Measurements from ENCODE around the gene ESD. TPM values are rescaled to one million over a fixed set of nuclear protein-coding genes. Genes with fewer than 3 reads are reported as not detected.

The ESD gene
- total RNA-seq, 1 experiment from 2014 or later, result 71.6 TPM

DNA sequence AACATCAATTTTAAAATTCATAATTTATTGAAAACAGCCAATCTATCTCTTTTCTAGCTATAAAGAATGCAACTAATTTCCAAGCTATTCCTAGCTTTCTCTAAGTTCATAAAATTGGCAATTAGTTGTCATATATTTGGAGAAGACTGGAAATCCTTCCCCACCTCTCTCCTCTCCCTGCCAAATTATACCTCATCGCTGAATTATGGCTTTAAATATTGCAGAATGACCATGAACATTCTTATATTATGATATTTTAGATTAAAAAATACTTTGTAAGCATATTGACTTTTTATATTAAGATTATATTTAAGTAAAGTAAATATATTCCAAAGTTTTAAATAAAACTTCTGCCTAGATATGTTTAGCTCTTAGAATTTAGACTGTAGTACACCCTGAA is 58.2 kb downstream of the ESD start:
- H3K4me1 Mint-ChIP-seq (ENCODE audit: low read depth, unreplicated experiment), result no peaks in the 10 kb centered on the region
- no TSS peak for BruUV-seq (replicated peaks)
- intact Hi-C loops (cut with micrococcal nuclease; ENCODE audit: unreplicated experiment), result no loop called here
- no peaks in the 10 kb centered on the region for H3K27me3 Mint-ChIP-seq (ENCODE audit: unreplicated experiment)
- H3K4me3 Mint-ChIP-seq (ENCODE audit: low read depth, unreplicated experiment), result no peak overlapping the region
- no peak overlapping the region for H3K27ac Mint-ChIP-seq (ENCODE audit: unreplicated experiment)
- DNase-seq, result no peak
- H3K36me3 Mint-ChIP-seq (ENCODE audit: insufficient read depth, unreplicated experiment), result no peaks in the 10 kb centered on the region
- H3K9me3 Mint-ChIP-seq (ENCODE audit: low read depth, unreplicated experiment), result no peaks in the 10 kb centered on the region
- TF ChIP-seq, protein P1, sequence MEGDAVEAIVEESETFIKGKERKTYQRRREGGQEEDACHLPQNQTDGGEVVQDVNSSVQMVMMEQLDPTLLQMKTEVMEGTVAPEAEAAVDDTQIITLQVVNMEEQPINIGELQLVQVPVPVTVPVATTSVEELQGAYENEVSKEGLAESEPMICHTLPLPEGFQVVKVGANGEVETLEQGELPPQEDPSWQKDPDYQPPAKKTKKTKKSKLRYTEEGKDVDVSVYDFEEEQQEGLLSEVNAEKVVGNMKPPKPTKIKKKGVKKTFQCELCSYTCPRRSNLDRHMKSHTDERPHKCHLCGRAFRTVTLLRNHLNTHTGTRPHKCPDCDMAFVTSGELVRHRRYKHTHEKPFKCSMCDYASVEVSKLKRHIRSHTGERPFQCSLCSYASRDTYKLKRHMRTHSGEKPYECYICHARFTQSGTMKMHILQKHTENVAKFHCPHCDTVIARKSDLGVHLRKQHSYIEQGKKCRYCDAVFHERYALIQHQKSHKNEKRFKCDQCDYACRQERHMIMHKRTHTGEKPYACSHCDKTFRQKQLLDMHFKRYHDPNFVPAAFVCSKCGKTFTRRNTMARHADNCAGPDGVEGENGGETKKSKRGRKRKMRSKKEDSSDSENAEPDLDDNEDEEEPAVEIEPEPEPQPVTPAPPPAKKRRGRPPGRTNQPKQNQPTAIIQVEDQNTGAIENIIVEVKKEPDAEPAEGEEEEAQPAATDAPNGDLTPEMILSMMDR (IDR thresholded peaks at IDR 0.05; ENCODE audit: unreplicated experiment), result no peak
- CTCF ChIA-PET, result no interaction called here

DNA sequence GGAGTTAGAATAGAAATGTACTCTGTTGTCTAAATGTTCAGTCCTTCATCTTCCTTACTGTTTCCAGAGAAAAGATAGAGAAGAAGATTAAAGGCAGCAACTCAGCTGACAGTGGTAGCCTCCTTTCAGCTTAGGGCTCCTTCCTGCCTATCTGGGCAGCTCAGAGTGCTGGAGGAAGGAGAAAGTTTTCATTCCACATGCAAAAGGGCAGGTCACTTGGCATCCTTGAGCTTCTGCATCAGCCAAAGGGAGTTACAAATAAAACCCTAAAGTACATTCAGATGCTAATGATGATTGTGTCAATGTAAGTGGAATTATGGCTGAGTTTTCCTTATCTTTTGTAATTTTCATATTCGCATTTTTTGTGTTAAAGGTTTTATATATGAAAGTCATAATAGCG is 58.9 kb downstream of the ESD start:
- CTCF ChIA-PET, result no interaction called here
- intact Hi-C loops (cut with micrococcal nuclease; ENCODE audit: unreplicated experiment), result no loop called here
- DNase-seq, result no peak
- no peak overlapping the region for H3K27ac Mint-ChIP-seq (ENCODE audit: unreplicated experiment)
- TF ChIP-seq, protein P1 (IDR thresholded peaks at IDR 0.05; ENCODE audit: unreplicated experiment), result no peak
- H3K4me1 Mint-ChIP-seq (ENCODE audit: low read depth, unreplicated experiment), result no peaks in the 10 kb centered on the region
- no peaks in the 10 kb centered on the region for H3K36me3 Mint-ChIP-seq (ENCODE audit: insufficient read depth, unreplicated experiment)
- BruUV-seq (replicated peaks), result no TSS peak
- H3K4me3 Mint-ChIP-seq (ENCODE audit: low read depth, unreplicated experiment), result no peak overlapping the region
- no peaks in the 10 kb centered on the region for H3K27me3 Mint-ChIP-seq (ENCODE audit: unreplicated experiment)
- no peaks in the 10 kb centered on the region for H3K9me3 Mint-ChIP-seq (ENCODE audit: low read depth, unreplicated experiment)

DNA sequence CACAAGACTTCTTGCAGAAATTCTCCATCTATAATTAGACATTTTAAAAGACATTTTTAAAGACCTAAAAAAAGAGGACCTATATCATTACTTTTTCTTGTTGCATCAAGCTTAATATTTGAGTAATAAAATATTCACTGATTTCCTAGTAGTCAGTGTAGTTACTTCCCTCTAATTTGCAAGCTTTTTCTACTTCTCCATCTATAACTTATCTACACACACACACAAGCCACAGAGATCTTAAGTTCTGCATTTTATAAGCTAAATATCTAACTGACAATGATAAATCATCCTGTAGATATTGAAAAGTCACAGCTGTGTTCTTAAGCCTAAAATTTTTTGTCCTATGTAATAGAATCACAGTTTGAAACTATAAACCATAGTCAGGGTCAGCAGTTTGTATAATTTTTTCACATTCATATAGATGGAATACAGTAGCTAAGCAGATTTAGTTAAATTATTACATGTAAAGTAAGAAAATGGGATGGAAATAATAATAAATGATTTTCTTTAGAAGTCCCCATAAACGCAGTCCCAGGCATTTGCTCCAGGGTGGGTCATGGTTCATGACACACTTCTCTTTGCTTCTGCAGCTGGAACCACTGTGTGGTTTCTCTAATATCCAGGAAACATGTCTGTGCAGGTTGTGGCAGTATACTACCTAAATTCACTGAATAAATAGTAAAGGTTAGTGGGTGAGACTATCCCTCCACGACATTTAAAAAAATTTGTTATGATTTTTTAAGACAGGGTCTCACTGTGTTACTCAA is 60.2 kb downstream of the ESD start:
- TF ChIP-seq, protein P1 (IDR thresholded peaks at IDR 0.05; ENCODE audit: unreplicated experiment), result no peak
- no peaks in the 10 kb centered on the region for H3K9me3 Mint-ChIP-seq (ENCODE audit: low read depth, unreplicated experiment)
- BruUV-seq (replicated peaks), result no TSS peak
- intact Hi-C loops (cut with micrococcal nuclease; ENCODE audit: unreplicated experiment), result no loop called here
- no peaks in the 10 kb centered on the region for H3K4me1 Mint-ChIP-seq (ENCODE audit: low read depth, unreplicated experiment)
- H3K36me3 Mint-ChIP-seq (ENCODE audit: insufficient read depth, unreplicated experiment), result no peaks in the 10 kb centered on the region
- H3K27me3 Mint-ChIP-seq (ENCODE audit: unreplicated experiment), result no peaks in the 10 kb centered on the region
- no peak overlapping the region for H3K27ac Mint-ChIP-seq (ENCODE audit: unreplicated experiment)
- no peak for DNase-seq
- CTCF ChIA-PET, result no interaction called here
- H3K4me3 Mint-ChIP-seq (ENCODE audit: low read depth, unreplicated experiment), result no peak overlapping the region

DNA sequence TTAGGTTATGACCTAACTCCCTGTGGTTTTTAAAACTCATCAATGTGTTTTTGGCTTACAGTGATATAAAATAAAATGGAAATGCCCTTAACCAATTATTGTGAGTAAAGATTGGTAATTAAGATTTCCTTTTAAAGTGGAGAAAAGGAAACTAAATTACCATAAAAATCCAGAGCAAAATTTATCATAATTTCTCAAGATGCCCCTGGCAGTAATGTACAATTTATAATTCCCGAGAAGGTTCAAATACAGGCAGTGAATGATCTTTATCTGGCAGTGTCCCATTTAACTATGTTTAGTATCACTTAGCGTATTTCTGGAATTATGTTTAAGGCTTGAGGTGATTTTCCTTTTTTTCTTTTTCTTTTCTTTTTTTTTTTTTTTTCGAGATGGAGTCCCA is 61.5 kb downstream of the ESD start:
- H3K4me3 Mint-ChIP-seq (ENCODE audit: low read depth, unreplicated experiment), result no peak overlapping the region
- no TSS peak for BruUV-seq (replicated peaks)
- H3K9me3 Mint-ChIP-seq (ENCODE audit: low read depth, unreplicated experiment), result no peaks in the 10 kb centered on the region
- no peaks in the 10 kb centered on the region for H3K27me3 Mint-ChIP-seq (ENCODE audit: unreplicated experiment)
- H3K27ac Mint-ChIP-seq (ENCODE audit: unreplicated experiment), result no peak overlapping the region
- CTCF ChIA-PET, result no interaction called here
- peaks cover 4% of the 10 kb centered on the region for H3K36me3 Mint-ChIP-seq (ENCODE audit: insufficient read depth, unreplicated experiment)
- no peaks in the 10 kb centered on the region for H3K4me1 Mint-ChIP-seq (ENCODE audit: low read depth, unreplicated experiment)
- intact Hi-C loops (cut with micrococcal nuclease; ENCODE audit: unreplicated experiment), result no loop called here
- no peak for DNase-seq
- TF ChIP-seq, protein P1 (IDR thresholded peaks at IDR 0.05; ENCODE audit: unreplicated experiment), result no peak

Data from Calu3 (cell line).